Neural progenitor cell (in vitro differentiated cells): ENCODE results near the gene ZDHHC14.

Experiments used
- EZH2phosphoT487 ChIP-seq: fragments of 200-600 bp; sonication (generic); IDR thresholded peaks from 2 replicates; pipeline ENCODE4 v1.6.1; 2017; ENCODE audit warnings: antibody characterized with exemption
- TF ChIP-seq, protein P1 (sequence below): fragments of 200-600 bp; sonication (generic); IDR thresholded peaks from 2 replicates; pipeline ENCODE4 v1.5.1; 2017; ENCODE audit warnings: antibody characterized with exemption, mild to moderate bottlenecking

DNA sequence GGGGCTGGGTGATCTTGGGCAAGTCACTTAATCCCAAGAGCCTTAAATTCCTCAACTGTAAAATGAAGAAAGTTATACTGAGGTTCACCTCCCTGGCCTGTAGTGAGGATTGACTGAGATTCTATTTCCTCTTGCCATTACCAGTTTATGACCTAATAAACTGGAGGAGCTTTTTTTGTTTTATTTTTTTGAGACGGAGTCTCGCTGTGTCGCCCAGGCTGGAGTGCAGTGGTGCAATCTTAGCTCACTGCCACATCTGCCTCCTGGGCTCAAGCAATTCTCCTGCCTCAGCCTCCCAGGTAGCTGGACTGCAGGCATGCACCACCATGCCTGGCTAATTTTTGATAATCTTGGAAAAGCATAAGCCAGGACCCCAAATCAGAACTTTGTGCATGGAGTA is 280.7 kb downstream of the ZDHHC14 start:
- TF ChIP-seq, protein P1, sequence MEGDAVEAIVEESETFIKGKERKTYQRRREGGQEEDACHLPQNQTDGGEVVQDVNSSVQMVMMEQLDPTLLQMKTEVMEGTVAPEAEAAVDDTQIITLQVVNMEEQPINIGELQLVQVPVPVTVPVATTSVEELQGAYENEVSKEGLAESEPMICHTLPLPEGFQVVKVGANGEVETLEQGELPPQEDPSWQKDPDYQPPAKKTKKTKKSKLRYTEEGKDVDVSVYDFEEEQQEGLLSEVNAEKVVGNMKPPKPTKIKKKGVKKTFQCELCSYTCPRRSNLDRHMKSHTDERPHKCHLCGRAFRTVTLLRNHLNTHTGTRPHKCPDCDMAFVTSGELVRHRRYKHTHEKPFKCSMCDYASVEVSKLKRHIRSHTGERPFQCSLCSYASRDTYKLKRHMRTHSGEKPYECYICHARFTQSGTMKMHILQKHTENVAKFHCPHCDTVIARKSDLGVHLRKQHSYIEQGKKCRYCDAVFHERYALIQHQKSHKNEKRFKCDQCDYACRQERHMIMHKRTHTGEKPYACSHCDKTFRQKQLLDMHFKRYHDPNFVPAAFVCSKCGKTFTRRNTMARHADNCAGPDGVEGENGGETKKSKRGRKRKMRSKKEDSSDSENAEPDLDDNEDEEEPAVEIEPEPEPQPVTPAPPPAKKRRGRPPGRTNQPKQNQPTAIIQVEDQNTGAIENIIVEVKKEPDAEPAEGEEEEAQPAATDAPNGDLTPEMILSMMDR = no peak
- no peak for TF ChIP-seq EZH2phosphoT487
